Activated naive CD8-positive, alpha-beta T cell treated with anti-CD3 and anti-CD28 coated beads, Interleukin-2, amount 50 U/mL, for 24 hours (primary cell): ENCODE data around the gene ADAMTS18.

Experiments
- ATAC-seq: fragments of 150-1000 bp; cut with Tn5 transposase; one replicate; pipeline ENCODE4 v1.10.0; 2021
- DNase-seq: peaks from one replicate; pipeline ENCODE4 v3.0.0; 2021
- H3K27ac Mint-ChIP-seq: one replicate; pipeline ENCODE4 v1.8.0; 2021; ENCODE audit warnings: mild to moderate bottlenecking, mixed read lengths
- H3K27me3 Mint-ChIP-seq: one replicate; pipeline ENCODE4 v1.8.0; 2021; ENCODE audit warnings: mixed read lengths
- H3K36me3 Mint-ChIP-seq: one replicate; pipeline ENCODE4 v1.8.0; 2021; ENCODE audit warnings: low read depth, mixed read lengths
- H3K4me1 Mint-ChIP-seq: one replicate; pipeline ENCODE4 v1.8.0; 2021; ENCODE audit warnings: mixed read lengths
- H3K4me3 Mint-ChIP-seq: one replicate; pipeline ENCODE4 v1.8.0; 2021; ENCODE audit warnings: mild to moderate bottlenecking, moderate library complexity, mixed read lengths
- H3K9me3 Mint-ChIP-seq: one replicate; pipeline ENCODE4 v1.8.0; 2021; ENCODE audit warnings: mixed read lengths

ADAMTS18 gene

GRCh38 chr16:77416939-77417480 is 17.8 kb downstream of the ADAMTS18 start:
- Mint-ChIP-seq H3K4me3 (no peak overlapping the region), H3K27me3 (peaks cover 3% of the 10 kb centered on the region), H3K4me1 (no peaks in the 10 kb centered on the region), H3K36me3 (peaks cover 2% of the 10 kb centered on the region), H3K9me3 (peaks cover 5% of the 10 kb centered on the region), H3K27ac (no peak overlapping the region)
- ATAC-seq: no peak
- DNase-seq: no peak

GRCh38 chr16:77414752-77415231 is 20.0 kb downstream of the ADAMTS18 start:
- Mint-ChIP-seq H3K9me3 (peaks cover 12% of the 10 kb centered on the region), H3K27ac (no peak overlapping the region), H3K4me1 (no peaks in the 10 kb centered on the region), H3K27me3 (no peaks in the 10 kb centered on the region), H3K36me3 (no peaks in the 10 kb centered on the region), H3K4me3 (no peak overlapping the region)
- DNase-seq: no peak
- ATAC-seq: no peak

GRCh38 chr16:77410449-77410848 is 24.4 kb downstream of the ADAMTS18 start:
- ATAC-seq (no peak), DNase-seq (no peak)
- H3K4me3 Mint-ChIP-seq: no peak overlapping the region
- peaks cover 6% of the 10 kb centered on the region for H3K9me3 Mint-ChIP-seq
- no peaks in the 10 kb centered on the region for H3K36me3 Mint-ChIP-seq
- H3K4me1 Mint-ChIP-seq: no peaks in the 10 kb centered on the region
- H3K27ac Mint-ChIP-seq: no peak overlapping the region
- H3K27me3 Mint-ChIP-seq: peaks cover 6% of the 10 kb centered on the region

DNA sequence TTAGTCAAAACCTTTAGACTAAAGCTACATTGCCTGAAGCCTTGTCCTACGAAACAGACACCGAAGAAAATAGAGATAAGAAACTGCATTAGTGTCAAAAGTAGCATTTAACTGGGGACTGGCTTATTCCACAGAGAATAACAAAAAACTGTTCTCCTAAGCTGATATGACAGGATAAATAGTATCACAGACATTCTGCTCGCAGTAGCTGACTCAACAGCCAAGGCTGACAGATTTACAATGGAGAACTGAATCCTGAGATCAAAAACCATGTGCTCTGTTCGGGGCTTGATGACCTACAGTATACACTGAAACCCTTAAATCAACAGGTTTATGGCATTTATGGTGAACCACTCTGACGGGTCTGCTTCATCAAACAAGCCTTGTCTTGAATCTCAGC is 25.5 kb downstream of the ADAMTS18 start:
- H3K4me3 Mint-ChIP-seq: no peak overlapping the region
- no peaks in the 10 kb centered on the region for H3K36me3 Mint-ChIP-seq
- peaks cover 6% of the 10 kb centered on the region for H3K9me3 Mint-ChIP-seq
- H3K27me3 Mint-ChIP-seq: peaks cover 6% of the 10 kb centered on the region
- H3K27ac Mint-ChIP-seq: no peak overlapping the region
- DNase-seq (no peak), ATAC-seq (no peak)
- H3K4me1 Mint-ChIP-seq: no peaks in the 10 kb centered on the region

DNA sequence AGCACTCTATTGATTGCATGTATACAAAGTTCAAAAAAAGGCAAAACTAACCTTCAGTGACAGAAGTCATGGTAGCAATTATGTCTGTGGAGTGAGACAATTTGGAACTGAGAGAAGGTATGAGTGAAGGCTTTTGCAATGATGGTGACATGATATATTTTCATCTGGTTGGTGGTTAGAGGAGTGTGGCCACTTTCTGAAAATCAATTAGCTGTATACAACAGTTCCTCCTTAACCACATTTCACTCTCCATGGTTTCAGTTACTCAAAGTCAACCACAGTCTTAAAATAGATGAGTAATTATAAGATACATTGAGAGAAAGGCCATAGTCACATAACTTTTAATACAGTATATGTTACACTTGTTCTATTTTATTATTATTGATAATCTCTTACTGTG is 26.2 kb downstream of the ADAMTS18 start:
- no peaks in the 10 kb centered on the region for H3K4me1 Mint-ChIP-seq
- peak; percentile 46 for ATAC-seq
- H3K9me3 Mint-ChIP-seq: peaks cover 6% of the 10 kb centered on the region

GRCh38 chr16:77406680-77407079 is 28.2 kb downstream of the ADAMTS18 start:
- H3K9me3 Mint-ChIP-seq: peaks cover 6% of the 10 kb centered on the region
- H3K27me3 Mint-ChIP-seq: peaks cover 17% of the 10 kb centered on the region
- DNase-seq (no peak), ATAC-seq (no peak)
- H3K27ac Mint-ChIP-seq: no peak overlapping the region
- H3K4me3 Mint-ChIP-seq: no peak overlapping the region
- H3K36me3 Mint-ChIP-seq: no peaks in the 10 kb centered on the region
- no peaks in the 10 kb centered on the region for H3K4me1 Mint-ChIP-seq

More for the DNA sequence above, 26.2 kb downstream of the ADAMTS18 start:
- no peaks in the 10 kb centered on the region for H3K36me3 Mint-ChIP-seq
- H3K27me3 Mint-ChIP-seq: peaks cover 8% of the 10 kb centered on the region
- no peak for DNase-seq
- H3K4me3 Mint-ChIP-seq: no peak overlapping the region
- no peak overlapping the region for H3K27ac Mint-ChIP-seq

GRCh38 chr16:77404775-77405174 is 30.1 kb downstream of the ADAMTS18 start:
- no peaks in the 10 kb centered on the region for H3K9me3 Mint-ChIP-seq
- no peak overlapping the region for H3K27ac Mint-ChIP-seq
- no peak for ATAC-seq
- H3K27me3 Mint-ChIP-seq: peaks cover 27% of the 10 kb centered on the region
- H3K4me1 Mint-ChIP-seq: no peaks in the 10 kb centered on the region
- no peak overlapping the region for H3K4me3 Mint-ChIP-seq
- no peaks in the 10 kb centered on the region for H3K36me3 Mint-ChIP-seq
- no peak for DNase-seq

GRCh38 chr16:77403732-77404131 is 31.1 kb downstream of the ADAMTS18 start:
- ATAC-seq (no peak), DNase-seq (no peak)
- no peak overlapping the region for H3K4me3 Mint-ChIP-seq
- H3K36me3 Mint-ChIP-seq: no peaks in the 10 kb centered on the region
- H3K27ac Mint-ChIP-seq: no peak overlapping the region
- H3K27me3 Mint-ChIP-seq: peaks cover 28% of the 10 kb centered on the region
- H3K4me1 Mint-ChIP-seq: no peaks in the 10 kb centered on the region
- no peaks in the 10 kb centered on the region for H3K9me3 Mint-ChIP-seq

DNA sequence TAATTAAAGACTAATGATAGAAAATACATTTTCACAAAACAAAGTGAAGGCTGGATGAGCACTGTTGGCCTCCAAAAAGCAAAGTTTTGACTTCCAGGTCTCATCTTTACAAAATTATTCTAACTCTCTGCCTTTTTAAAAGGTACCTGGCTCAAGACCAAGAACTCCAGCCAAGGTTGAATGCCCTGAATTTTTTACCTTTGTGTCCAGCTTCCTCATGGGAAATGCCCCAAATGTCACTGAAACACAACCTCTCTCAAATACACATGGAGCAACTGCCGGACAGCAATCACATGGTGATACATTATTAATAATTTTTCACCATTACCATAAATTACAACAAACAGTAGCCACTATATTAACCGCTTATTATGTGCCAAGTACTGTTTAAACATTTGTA is 32.2 kb downstream of the ADAMTS18 start:
- peaks cover 31% of the 10 kb centered on the region for H3K27me3 Mint-ChIP-seq
- DNase-seq (no peak), ATAC-seq (no peak)
- no peak overlapping the region for H3K4me3 Mint-ChIP-seq
- H3K27ac Mint-ChIP-seq: no peak overlapping the region
- no peaks in the 10 kb centered on the region for H3K9me3 Mint-ChIP-seq
- no peaks in the 10 kb centered on the region for H3K36me3 Mint-ChIP-seq
- no peaks in the 10 kb centered on the region for H3K4me1 Mint-ChIP-seq

DNA sequence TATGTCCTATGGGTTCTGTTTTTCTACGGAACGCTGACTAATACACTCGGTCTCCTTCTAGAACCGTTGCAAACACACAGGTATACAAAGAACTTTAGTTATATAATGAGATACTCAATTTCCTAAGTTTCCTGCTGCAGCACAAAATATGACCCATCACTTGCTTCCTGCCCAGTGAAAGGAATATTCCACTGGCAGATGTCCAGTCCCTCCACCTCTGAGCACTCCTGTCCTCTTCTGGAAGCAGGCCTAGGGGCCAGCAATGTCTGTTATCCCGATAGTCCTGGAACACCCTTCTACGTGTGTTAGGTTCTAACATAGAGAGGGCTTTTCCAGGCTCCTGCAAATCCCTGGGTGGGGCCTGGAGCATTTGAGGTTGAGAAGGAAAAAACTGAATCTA is 32.7 kb downstream of the ADAMTS18 start:
- DNase-seq (no peak), ATAC-seq (no peak)
- Mint-ChIP-seq H3K4me1 (no peaks in the 10 kb centered on the region), H3K9me3 (no peaks in the 10 kb centered on the region), H3K27ac (no peak overlapping the region), H3K27me3 (peaks cover 31% of the 10 kb centered on the region), H3K36me3 (no peaks in the 10 kb centered on the region), H3K4me3 (no peak overlapping the region)

DNA sequence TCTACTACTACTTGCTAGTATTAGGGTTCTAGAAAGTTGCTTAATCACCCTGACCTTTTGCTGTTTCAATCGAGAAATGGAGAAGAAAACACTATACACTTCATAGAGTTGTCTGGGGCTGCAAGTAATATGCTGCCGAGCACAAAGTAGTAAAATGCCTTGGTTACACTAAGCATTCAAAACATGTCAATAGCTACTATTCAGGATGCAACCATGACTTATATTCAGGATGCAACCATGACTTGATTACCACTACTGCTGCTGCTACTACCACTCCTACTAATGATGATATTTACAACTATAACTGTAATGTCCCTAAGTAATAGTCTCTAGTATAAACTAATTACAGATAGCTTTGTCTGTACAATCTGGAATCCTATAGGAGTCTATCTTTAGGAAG is 35.3 kb downstream of the ADAMTS18 start:
- no peaks in the 10 kb centered on the region for H3K9me3 Mint-ChIP-seq
- H3K4me1 Mint-ChIP-seq: no peaks in the 10 kb centered on the region
- no peak overlapping the region for H3K4me3 Mint-ChIP-seq
- H3K27me3 Mint-ChIP-seq: peaks cover 25% of the 10 kb centered on the region
- no peak overlapping the region for H3K27ac Mint-ChIP-seq
- no peak for ATAC-seq
- no peaks in the 10 kb centered on the region for H3K36me3 Mint-ChIP-seq
- DNase-seq: no peak

- ATAC-seq: no peak
- Mint-ChIP-seq H3K9me3 (no peaks in the 10 kb centered on the region), H3K4me3 (no peak overlapping the region), H3K27me3 (peaks cover 24% of the 10 kb centered on the region), H3K4me1 (no peaks in the 10 kb centered on the region), H3K36me3 (no peaks in the 10 kb centered on the region), H3K27ac (no peak overlapping the region)
- no peak for DNase-seq
Measured at GRCh38 chr16:77399066-77399465, 35.8 kb downstream of the ADAMTS18 start.

- no peaks in the 10 kb centered on the region for H3K9me3 Mint-ChIP-seq
- H3K36me3 Mint-ChIP-seq: no peaks in the 10 kb centered on the region
- no peak overlapping the region for H3K4me3 Mint-ChIP-seq
- ATAC-seq: no peak
- peaks cover 23% of the 10 kb centered on the region for H3K27me3 Mint-ChIP-seq
- DNase-seq: no peak
- no peak overlapping the region for H3K27ac Mint-ChIP-seq
- no peaks in the 10 kb centered on the region for H3K4me1 Mint-ChIP-seq
Measured at GRCh38 chr16:77398495-77398894, 36.3 kb downstream of the ADAMTS18 start.

DNA sequence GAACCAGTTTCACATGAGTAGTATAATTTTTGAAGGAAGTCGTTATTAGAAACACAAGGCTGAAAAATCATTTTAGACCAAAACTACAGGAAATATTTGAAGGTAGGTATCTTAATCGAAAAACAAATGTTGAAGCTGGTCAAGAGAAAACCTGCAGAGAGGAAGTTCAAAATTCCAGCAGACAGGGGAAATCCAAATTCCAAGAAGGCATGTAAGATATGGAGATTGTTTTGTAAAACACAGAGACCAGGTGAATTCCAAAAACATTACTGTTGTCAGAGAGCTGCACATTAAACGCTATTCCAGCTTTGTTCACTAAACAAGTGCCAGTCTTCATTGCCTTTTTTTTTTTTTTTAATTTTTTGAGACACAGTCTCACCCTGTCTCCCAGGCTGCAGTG is 38.4 kb downstream of the ADAMTS18 start:
- Mint-ChIP-seq H3K4me1 (no peaks in the 10 kb centered on the region), H3K36me3 (no peaks in the 10 kb centered on the region), H3K4me3 (no peak overlapping the region), H3K27me3 (peaks cover 22% of the 10 kb centered on the region), H3K9me3 (no peaks in the 10 kb centered on the region), H3K27ac (no peak overlapping the region)
- DNase-seq (no peak), ATAC-seq (no peak)

DNA sequence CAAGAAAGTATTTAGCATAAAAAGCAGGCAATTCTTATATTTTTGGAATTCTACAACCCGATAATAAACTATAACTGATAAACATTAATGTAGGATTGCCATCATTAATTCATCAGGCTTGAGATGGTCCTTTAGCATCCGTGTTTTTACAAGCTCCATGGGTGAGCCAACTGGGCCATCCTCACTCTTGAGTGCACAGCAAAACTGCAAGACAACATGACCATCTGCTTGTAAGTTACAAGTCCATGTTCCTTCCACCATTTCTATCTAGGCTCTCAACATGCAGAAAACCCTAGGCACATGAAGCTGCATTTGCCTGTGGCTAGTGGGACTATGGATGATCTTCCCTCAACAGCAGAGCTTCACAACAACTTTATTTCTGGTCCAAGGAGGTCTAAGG is 40.1 kb downstream of the ADAMTS18 start:
- ATAC-seq (no peak), DNase-seq (no peak)
- no peaks in the 10 kb centered on the region for H3K4me1 Mint-ChIP-seq
- no peak overlapping the region for H3K4me3 Mint-ChIP-seq
- H3K9me3 Mint-ChIP-seq: no peaks in the 10 kb centered on the region
- H3K27me3 Mint-ChIP-seq: peaks cover 14% of the 10 kb centered on the region
- H3K27ac Mint-ChIP-seq: no peak overlapping the region
- H3K36me3 Mint-ChIP-seq: no peaks in the 10 kb centered on the region

DNA sequence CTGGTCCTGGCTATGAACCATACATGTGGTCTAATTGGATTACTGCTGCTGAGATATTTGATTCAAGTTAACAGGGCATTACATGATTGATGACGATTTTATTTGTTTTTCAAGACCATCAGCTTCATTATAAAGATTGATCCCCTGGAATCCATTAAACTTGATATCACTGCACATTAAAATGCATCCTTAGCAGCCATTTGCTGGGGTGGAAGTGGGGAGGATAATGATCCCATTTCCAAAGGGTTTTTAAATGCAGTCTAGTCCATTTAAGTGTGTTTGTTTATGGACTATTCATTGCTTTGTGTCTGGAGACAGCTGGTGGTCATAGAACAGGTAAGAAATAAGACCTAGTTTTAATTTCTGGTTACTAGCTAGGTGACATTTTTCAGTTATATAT is 40.9 kb downstream of the ADAMTS18 start:
- Mint-ChIP-seq H3K27ac (no peak overlapping the region), H3K36me3 (no peaks in the 10 kb centered on the region), H3K9me3 (no peaks in the 10 kb centered on the region), H3K4me3 (no peak overlapping the region), H3K27me3 (peaks cover 14% of the 10 kb centered on the region), H3K4me1 (no peaks in the 10 kb centered on the region)
- ATAC-seq: no peak
- DNase-seq: no peak
